Suprapubic skin (tissue), 4 donors: ENCODE data around the gene SPP1.

ENCODE experiments used
- CTCF ChIP-seq, 2 donors: fragments of 200-600 bp in 1 of 2; fragments of 450-650 bp in 1 of 2; sonication (generic) in 1 of 2; IDR thresholded peaks; one replicate each; pipeline ENCODE4 v1.5.1; 2016 to 2019; ENCODE audit warnings: antibody characterized with exemption in 2 of 2, mild to moderate bottlenecking in 1 of 2, moderate library complexity in 1 of 2
- EP300 ChIP-seq: sonication (generic); formaldehyde crosslinking; IDR thresholded peaks from one replicate; pipeline ENCODE4 v1.6.1; 2017; ENCODE audit warnings: antibody characterized with exemption
- POLR2A ChIP-seq, 2 donors: fragments of 450-650 bp; IDR thresholded peaks; one replicate each; pipeline ENCODE4 v1.6.1; 2017; ENCODE audit warnings: antibody characterized with exemption in 2 of 2, mild to moderate bottlenecking in 2 of 2, moderate library complexity in 2 of 2
- POLR2AphosphoS5 ChIP-seq, 3 donors: sonication (generic); formaldehyde crosslinking; IDR thresholded peaks; one replicate each; pipeline ENCODE4 v1.6.1; 2017; ENCODE audit warnings: antibody characterized with exemption in 3 of 3

GRCh38 chr4:87932718-87933141 is 42.8 kb upstream of the SPP1 start:
- no peak for TF ChIP-seq CTCF (IDR thresholded peaks at IDR 0.05)
- no peak for TF ChIP-seq POLR2A (IDR thresholded peaks at IDR 0.05)
- TF ChIP-seq POLR2AphosphoS5 (IDR thresholded peaks at IDR 0.05) = no peak
- TF ChIP-seq EP300 = no peak
